Small intestine (tissue), 7 donors: ENCODE measurements around the gene COL4A2. TPM values are rescaled to one million over a fixed set of nuclear protein-coding genes. Genes with fewer than 3 reads are reported as not detected.

ENCODE experiments used
- DNase-seq, 2 donors: peaks; one replicate each; pipeline versions ENCODE4 v3.0.0 to v3.0.0-alpha.2; 2013
- FAIRE-seq: peaks from 2 replicates; lab custom pipeline; 2012; peaks lifted over from hg19 to GRCh38; lab: Jason Lieb, UNC
- H3K27ac ChIP-seq, 3 donors: one replicate each; pipeline ENCODE4 v1.5.1; 2013; ENCODE audit warnings: low read length in 2 of 3, mild to moderate bottlenecking in 2 of 3, control low read depth in 1 of 3, inconsistent platforms in 1 of 3, low read depth in 1 of 3, moderate library complexity in 1 of 3
- H3K27me3 ChIP-seq, 3 donors: one replicate each; pipeline ENCODE4 v1.6.1; 2013; ENCODE audit warnings: low read length in 3 of 3, inconsistent platforms in 1 of 3; ENCODE audit not compliant: control insufficient read depth in 3 of 3, insufficient read depth in 3 of 3
- H3K36me3 ChIP-seq, 3 donors: one replicate each; pipeline ENCODE4 v1.6.1; 2013; ENCODE audit warnings: low read length in 3 of 3, inconsistent platforms in 1 of 3, low read depth in 1 of 3, mild to moderate bottlenecking in 1 of 3, moderate library complexity in 1 of 3; ENCODE audit not compliant: control insufficient read depth in 3 of 3, insufficient read depth in 2 of 3
- H3K4me1 ChIP-seq, 3 donors: one replicate each; pipeline ENCODE4 v1.6.1; 2013; ENCODE audit warnings: low read length in 2 of 3, inconsistent platforms in 1 of 3, low read depth in 1 of 3, mild to moderate bottlenecking in 1 of 3, moderate library complexity in 1 of 3; ENCODE audit not compliant: control insufficient read depth in 3 of 3, insufficient read depth in 2 of 3
- H3K4me3 ChIP-seq, 3 donors: one replicate each; pipeline ENCODE4 v1.5.1; 2013; ENCODE audit warnings: low read length in 3 of 3, control low read depth in 1 of 3, inconsistent platforms in 1 of 3, low read depth in 1 of 3, mild to moderate bottlenecking in 1 of 3, moderate library complexity in 1 of 3
- H3K9me3 ChIP-seq, 2 donors: one replicate each; pipeline ENCODE4 v1.6.1; 2013; ENCODE audit warnings: low read depth in 1 of 2, low read length in 1 of 2; ENCODE audit not compliant: control insufficient read depth in 2 of 2, insufficient read depth in 1 of 2
- WGBS, 3 donors: extraction: QIAGEN DNeasy Blood & Tissue Kit; methylation state at CpG; one replicate each; pipeline ENCODE4 v1.1.7; 2013; 5-methylcytosine and 5-hydroxymethylcytosine counted together
- polyA plus RNA-seq, 4 donors: library from polyadenylated mRNA; stranded (reverse) in 3 of 4; unstranded in 1 of 4; fragments of 200-250 nt in 3 of 4; fragments of 120-200 nt in 1 of 4; gene quantifications; one replicate each; pipeline versions ENCODE4 v1.2.1 to v1.2.3, GENCODE V29; 2013
- donor health status: healthy with polysubstance abuse.
- donor health status: control.
- donor health status: control.
- donor health status: Bipolar disorder and iron deficiency.
- donor health status: healthy.

Gene COL4A2
- polyA plus RNA-seq, 4 donors = 42.3 to 120 (median 64.6) TPM

GRCh38 chr13:110303644-110304043, 3.4 kb upstream of the COL4A2 start:
- WGBS, 3 donors = 69 to 80% (median 76%) methylated on average over 7 of the region's 7 CpGs
- Histone ChIP-seq H3K4me1 (peaks cover 0 to 4% (median 0%) of the 10 kb centered on the region in 3 donors), H3K4me3 (no peak overlapping the region), H3K27ac (peak overlapping the region in 1 of 3 donors; percentile 14), H3K9me3 (no peaks in the 10 kb centered on the region), H3K36me3 (peaks cover 0 to 8% (median 0%) of the 10 kb centered on the region in 3 donors), H3K27me3 (peaks cover 5 to 11% (median 5%) of the 10 kb centered on the region in 3 donors)
- DNase-seq (no peak), FAIRE-seq (no peak)

- peaks cover 0 to 6% (median 0%) of the 10 kb centered on the region in 3 donors for H3K36me3 ChIP-seq
- DNase-seq (no peak), FAIRE-seq (no peak)
- H3K4me3 ChIP-seq = no peak overlapping the region
- H3K27me3 ChIP-seq = peaks cover 5 to 11% (median 6%) of the 10 kb centered on the region in 3 donors
- H3K27ac ChIP-seq = peak overlapping the region in 1 of 3 donors; percentile 69
- no peaks in the 10 kb centered on the region for H3K9me3 ChIP-seq
- WGBS, 3 donors = 54 to 56% (median 54%) methylated on average over 4 of the region's 4 CpGs
- H3K4me1 ChIP-seq = peaks cover 0 to 4% (median 2%) of the 10 kb centered on the region in 3 donors
Measured at GRCh38 chr13:110304256-110304655, 2.8 kb upstream of the COL4A2 start.

GRCh38 chr13:110305001-110305400, 2.1 kb upstream of the COL4A2 start:
- Histone ChIP-seq H3K4me1 (peaks cover 0 to 10% (median 4%) of the 10 kb centered on the region in 3 donors), H3K4me3 (peak overlapping the region in 1 of 3 donors; percentile 79)
- FAIRE-seq = no peak

GRCh38 chr13:110305544-110305943, 1.5 kb upstream of the COL4A2 start:
- Histone ChIP-seq H3K27me3 (peaks cover 5 to 11% (median 8%) of the 10 kb centered on the region in 3 donors), H3K4me3 (peak overlapping the region in 1 of 3 donors; percentile 79), H3K36me3 (peaks cover 0 to 12% (median 0%) of the 10 kb centered on the region in 3 donors), H3K27ac (peak overlapping the region in 1 of 3 donors; percentile 40), H3K9me3 (no peaks in the 10 kb centered on the region), H3K4me1 (peaks cover 0 to 15% (median 4%) of the 10 kb centered on the region in 3 donors)
- FAIRE-seq = no peak
- DNase-seq = no peak
- 33 to 41% (median 39%) methylated on average over 2 of the region's 2 CpGs for WGBS, 3 donors

More at GRCh38 chr13:110305001-110305400, 2.1 kb upstream of the COL4A2 start:
- DNase-seq = no peak
- H3K27me3 ChIP-seq = peaks cover 5 to 11% (median 8%) of the 10 kb centered on the region in 3 donors
- H3K27ac ChIP-seq = peak overlapping the region in 1 of 3 donors; percentile 40
- peaks cover 0 to 11% (median 0%) of the 10 kb centered on the region in 3 donors for H3K36me3 ChIP-seq
- H3K9me3 ChIP-seq = no peaks in the 10 kb centered on the region
- WGBS, 3 donors = 52 to 67% (median 55%) methylated on average over 4 of the region's 4 CpGs

GRCh38 chr13:110305949-110306339, 1.1 kb upstream of the COL4A2 start:
- Histone ChIP-seq H3K27me3 (peaks cover 5 to 11% (median 8%) of the 10 kb centered on the region in 3 donors), H3K27ac (peak overlapping the region in 2 of 3 donors; percentile 68 to 94), H3K36me3 (peaks cover 0 to 16% (median 0%) of the 10 kb centered on the region in 3 donors), H3K4me3 (peak overlapping the region; percentile 2 to 79 (median 69)), H3K9me3 (no peaks in the 10 kb centered on the region), H3K4me1 (peaks cover 0 to 17% (median 4%) of the 10 kb centered on the region in 3 donors)
- no peak for DNase-seq
- no peak for FAIRE-seq
- 10 to 23% (median 20%) methylated on average over 6 of the region's 6 CpGs for WGBS, 3 donors

GRCh38 chr13:110306340-110306959, 634 bp upstream of the COL4A2 start:
- DNase-seq (peak in 1 of 2 donors; percentile 35), FAIRE-seq (no peak)
- H3K36me3 ChIP-seq = peaks cover 0 to 21% (median 0%) of the 10 kb centered on the region in 3 donors
- H3K27ac ChIP-seq = peak overlapping the region; percentile 14 to 94 (median 68)
- H3K4me3 ChIP-seq = peak overlapping the region; percentile 42 to 79 (median 69)
- peaks cover 0 to 22% (median 4%) of the 10 kb centered on the region in 3 donors for H3K4me1 ChIP-seq
- 4 to 13% (median 13%) methylated on average over 47 to 53 of the region's 53 CpGs for WGBS, 3 donors
- no peaks in the 10 kb centered on the region for H3K9me3 ChIP-seq
- peaks cover 5 to 11% (median 8%) of the 10 kb centered on the region in 3 donors for H3K27me3 ChIP-seq

GRCh38 chr13:110307767-110308655, 927 bp downstream of the COL4A2 start:
- 2 to 5% (median 2%) methylated on average over 56 to 64 of the region's 64 CpGs for WGBS, 3 donors
- no peak for FAIRE-seq
- peak overlapping the region; percentile 15 to 94 (median 72) for H3K27ac ChIP-seq

More at GRCh38 chr13:110307767-110308655, 927 bp downstream of the COL4A2 start:
- Histone ChIP-seq H3K4me1 (peaks cover 0 to 32% (median 2%) of the 10 kb centered on the region in 3 donors), H3K27me3 (peaks cover 5 to 11% (median 8%) of the 10 kb centered on the region in 3 donors), H3K4me3 (peak overlapping the region; percentile 42 to 79 (median 69)), H3K36me3 (peaks cover 0 to 25% (median 0%) of the 10 kb centered on the region in 3 donors), H3K9me3 (no peaks in the 10 kb centered on the region)
- DNase-seq = peak in 1 of 2 donors; percentile 73
